ENCODE results near the gene RNF32.

GRCh38 chr7:156659961-156660360, 19.4 kb downstream of the RNF32 start:
- TF ChIP-seq CTCF (IDR thresholded peaks at IDR 0.05) (no peak), POLR2A (IDR thresholded peaks at IDR 0.05) (no peak)
